Activated CD8-positive, alpha-beta memory T cell treated with anti-CD3 and anti-CD28 coated beads, Interleukin-2, amount 50 U/mL, for 1 hour (primary cell): ENCODE measurements around the gene SMCP.

Experiments
- DNase-seq: peaks from one replicate; pipeline ENCODE4 v3.0.0-alpha.2; 2020; ENCODE audit errors: extremely low read depth

SMCP gene

GRCh38 chr1:152878042-152878441 is at the start of gene SMCP:
Gene SMCP, plus strand, starts transcription at chr1:152878322. Its CDS starts 6,101 bp downstream, at chr1:152884423.
- DNase-seq: no peak

GRCh38 chr1:152836870-152837269 is 41.3 kb upstream of the SMCP start:
- DNase-seq: no peak

- DNase-seq: no peak
These were observed 35.6 kb upstream of the SMCP start, which contains the start of gene LCE6A for GRCh38 chr1:152842556-152842955. Gene LCE6A, plus strand, starts transcription at chr1:152842856. Its CDS starts 665 bp downstream, at chr1:152843521.

- no peak for DNase-seq
These were observed 22.5 kb upstream of the SMCP start for GRCh38 chr1:152855661-152856060.

- DNase-seq: no peak
These were observed 20.1 kb upstream of the SMCP start for GRCh38 chr1:152858062-152858461.

GRCh38 chr1:152859696-152860095 is 18.4 kb upstream of the SMCP start, which contains the start of gene LCE7A:
Gene LCE7A, plus strand, starts transcription at chr1:152859996. Its CDS starts 702 bp downstream, at chr1:152860698.
- DNase-seq: no peak

GRCh38 chr1:152860129-152860528 is 18.0 kb upstream of the SMCP start:
- DNase-seq: no peak

- DNase-seq: no peak
These were observed 16.7 kb upstream of the SMCP start for GRCh38 chr1:152861374-152861773.

- DNase-seq: no peak
These were observed 13.7 kb upstream of the SMCP start for GRCh38 chr1:152864443-152864842.

GRCh38 chr1:152866321-152866720 is 11.8 kb upstream of the SMCP start:
- no peak for DNase-seq

GRCh38 chr1:152869808-152870419 is 8.2 kb upstream of the SMCP start:
- DNase-seq: peak; percentile 16

- no peak for DNase-seq
These were observed 7.0 kb upstream of the SMCP start for GRCh38 chr1:152870831-152871730.

GRCh38 chr1:152871731-152872126 is 6.4 kb upstream of the SMCP start:
- DNase-seq: no peak

GRCh38 chr1:152873495-152873894 is 4.6 kb upstream of the SMCP start:
- no peak for DNase-seq

GRCh38 chr1:152876827-152877226 is 1.3 kb upstream of the SMCP start:
- no peak for DNase-seq

GRCh38 chr1:152879559-152880198 is 1.6 kb downstream of the SMCP start:
- no peak for DNase-seq

- DNase-seq: no peak
These were observed 2.2 kb downstream of the SMCP start for GRCh38 chr1:152880316-152880715.

GRCh38 chr1:152880907-152881306 is 2.8 kb downstream of the SMCP start:
- no peak for DNase-seq

GRCh38 chr1:152884085-152884484 is 6.0 kb downstream of the SMCP start:
- no peak for DNase-seq

- no peak for DNase-seq
These were observed 6.4 kb downstream of the SMCP start for GRCh38 chr1:152884506-152884905.

GRCh38 chr1:152884966-152885624 is 7.0 kb downstream of the SMCP start:
- DNase-seq: no peak

- no peak for DNase-seq
These were observed 8.0 kb downstream of the SMCP start for GRCh38 chr1:152886085-152886484.
